Stimulated activated CD4-positive, alpha-beta T cell treated with anti-CD3 and anti-CD28 coated beads, Interleukin-2, amount 100 ng/mL, for 48 hours (primary cell): ENCODE measurements around the gene ADARB2.
"Not testable (repeated sequence)": the region's sequence is repeated elsewhere in the genome, so short reads cannot be mapped to it uniquely, and the experiment has no call there.

ENCODE experiments used
- DNase-seq, 2 donors: peaks; one replicate each; pipeline ENCODE4 v3.0.0-alpha.2; 2020

The ADARB2 gene

DNA sequence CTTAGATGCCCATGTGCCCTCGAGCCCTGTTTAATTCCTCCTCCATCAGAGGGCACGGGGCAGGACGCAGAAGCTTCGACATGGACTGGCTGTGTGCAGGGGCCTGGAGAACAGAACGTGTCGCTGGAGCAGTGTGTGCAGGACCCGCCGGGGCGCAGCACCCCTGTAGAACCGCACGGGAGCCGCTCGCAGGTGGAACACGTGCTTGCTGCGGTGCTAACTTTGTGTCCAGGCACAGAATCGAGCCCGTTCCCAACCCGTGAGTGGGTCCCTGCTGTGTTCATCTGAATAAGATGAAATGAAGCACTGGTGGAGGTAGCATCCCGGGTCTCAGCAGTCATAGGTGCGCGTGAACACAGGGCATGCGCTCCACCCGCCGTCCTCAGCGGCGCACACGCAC lies 564.2 kb downstream of the ADARB2 start:
- no peak for DNase-seq

DNA sequence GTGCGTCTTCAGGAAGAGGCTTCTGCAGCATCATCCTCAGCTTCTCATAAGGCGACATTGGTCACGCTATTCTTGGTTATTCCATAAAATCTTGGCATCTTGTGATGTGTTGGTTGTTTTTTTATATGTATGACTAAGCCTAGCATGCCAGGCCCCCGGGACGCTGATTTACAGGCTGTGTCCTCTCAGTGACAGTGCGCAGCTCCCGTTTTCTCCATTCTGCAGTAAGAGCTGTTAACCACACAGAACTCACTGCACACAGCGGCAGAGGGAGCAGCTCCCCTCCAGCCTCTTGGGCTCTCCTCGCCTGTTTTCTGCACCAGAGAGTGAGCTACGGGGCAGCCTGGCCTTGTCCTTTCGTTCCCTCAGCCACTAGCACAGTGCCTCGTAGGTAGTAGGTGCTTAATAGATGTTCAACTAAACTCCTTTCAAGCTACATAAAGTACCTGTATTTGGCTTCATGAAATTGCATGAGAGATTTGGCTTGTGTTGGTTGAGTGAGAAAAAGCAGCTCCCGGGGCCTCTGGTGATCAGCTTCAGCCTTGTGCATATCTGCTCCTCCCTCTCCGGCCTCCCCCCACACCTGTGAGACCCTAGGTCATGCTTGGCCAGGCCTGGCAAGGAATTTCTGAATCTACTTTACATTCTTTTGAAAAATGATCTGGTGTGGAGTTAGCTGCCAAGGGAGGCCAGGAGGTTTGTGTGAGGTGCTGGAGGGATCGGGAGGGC lies 564.9 kb downstream of the ADARB2 start:
- no peak for DNase-seq

DNA sequence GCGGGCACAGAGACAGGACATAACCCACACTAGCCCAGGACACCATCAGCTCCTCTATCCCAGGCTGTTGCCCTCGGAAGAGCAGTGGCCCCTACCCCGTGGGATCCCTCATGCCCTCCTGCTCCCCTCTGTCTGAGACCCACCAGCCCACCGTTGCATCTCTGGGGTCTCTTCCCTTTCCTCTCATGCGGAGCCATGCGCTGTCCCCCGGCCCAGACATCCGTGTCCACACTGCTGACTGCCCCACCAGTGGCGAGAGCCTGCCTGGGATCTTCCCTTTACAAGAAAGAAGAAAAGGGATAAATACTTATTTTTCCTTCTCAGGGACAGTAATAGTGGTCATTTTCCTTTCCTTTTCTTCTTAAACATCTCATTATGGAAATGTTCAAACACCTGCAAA lies 565.7 kb downstream of the ADARB2 start:
- DNase-seq = no peak

DNA sequence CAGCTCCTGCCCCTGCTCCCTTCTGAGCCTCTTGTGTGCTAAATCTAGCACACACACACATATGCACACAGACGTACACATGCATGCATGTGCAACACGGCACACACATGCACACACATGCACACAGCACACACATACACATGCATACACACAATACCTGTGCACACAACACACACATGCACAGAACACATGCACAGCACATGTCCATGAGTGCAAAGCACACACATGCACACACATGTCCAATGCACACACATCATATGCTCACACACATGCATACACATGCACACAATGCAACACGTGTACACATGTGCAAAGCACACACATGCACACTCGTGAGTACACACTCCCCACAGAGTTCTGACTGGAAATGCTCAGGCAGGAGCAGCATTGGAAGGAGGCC lies 566.1 kb downstream of the ADARB2 start:
- DNase-seq = no peak

DNA sequence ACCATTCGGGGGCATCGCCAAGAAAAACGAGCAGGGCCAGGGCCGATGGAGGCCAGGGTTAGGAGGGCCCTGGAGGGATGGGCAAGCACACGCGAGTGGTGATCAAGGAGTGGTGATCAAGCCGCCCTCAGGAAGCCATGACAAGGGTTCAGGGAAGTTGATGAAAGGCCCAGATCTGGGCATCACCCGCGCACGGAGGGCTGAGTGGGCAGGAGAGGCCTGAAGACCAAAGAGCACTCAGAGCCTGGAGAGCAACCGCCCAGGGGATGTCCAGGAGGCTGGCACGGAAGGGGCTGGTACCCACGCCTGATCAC lies 566.5 kb downstream of the ADARB2 start:
- DNase-seq = no peak

DNA sequence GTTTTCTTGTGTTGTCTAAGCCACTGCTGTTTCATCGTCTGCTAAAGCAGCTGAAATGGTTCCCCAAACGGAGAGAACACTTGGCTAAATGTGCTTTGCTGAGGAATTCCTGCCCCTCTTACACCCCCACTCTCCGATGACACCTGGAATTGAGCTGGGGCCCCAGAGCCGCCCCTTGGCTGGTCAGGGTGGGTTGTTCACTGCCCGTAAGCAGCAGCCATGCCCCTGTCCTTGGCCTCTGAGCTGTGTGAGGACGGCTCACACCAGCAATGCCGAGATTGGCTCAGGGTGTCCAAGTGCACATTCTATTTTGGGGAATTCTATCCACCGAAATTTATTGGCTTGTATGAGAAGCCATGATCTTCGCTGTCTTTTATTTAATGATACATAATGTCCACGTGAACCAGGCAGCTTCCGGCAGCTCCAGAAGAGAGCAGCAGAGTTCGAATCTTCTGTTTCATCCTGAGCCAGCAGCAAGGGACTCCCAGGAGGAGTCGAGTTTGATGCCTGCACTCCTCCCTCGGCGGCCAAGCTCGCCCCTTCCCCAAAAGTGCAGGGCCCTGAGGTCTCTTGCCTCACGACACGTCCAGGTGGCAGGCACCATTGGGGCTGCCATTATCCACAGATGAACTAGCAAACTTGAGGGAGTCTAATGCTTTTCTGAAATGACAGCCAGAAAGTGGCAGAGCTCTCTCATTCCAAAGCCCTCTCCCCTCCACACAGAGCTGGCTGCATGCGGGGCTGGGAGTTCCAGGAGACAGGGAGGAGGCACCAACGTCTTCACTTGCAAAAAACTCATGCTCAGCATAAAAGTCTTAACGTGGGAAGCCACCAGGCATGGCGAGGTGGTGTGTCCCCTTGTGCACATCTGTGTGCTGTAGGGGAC lies 567.1 kb downstream of the ADARB2 start:
- DNase-seq = no peak

DNA sequence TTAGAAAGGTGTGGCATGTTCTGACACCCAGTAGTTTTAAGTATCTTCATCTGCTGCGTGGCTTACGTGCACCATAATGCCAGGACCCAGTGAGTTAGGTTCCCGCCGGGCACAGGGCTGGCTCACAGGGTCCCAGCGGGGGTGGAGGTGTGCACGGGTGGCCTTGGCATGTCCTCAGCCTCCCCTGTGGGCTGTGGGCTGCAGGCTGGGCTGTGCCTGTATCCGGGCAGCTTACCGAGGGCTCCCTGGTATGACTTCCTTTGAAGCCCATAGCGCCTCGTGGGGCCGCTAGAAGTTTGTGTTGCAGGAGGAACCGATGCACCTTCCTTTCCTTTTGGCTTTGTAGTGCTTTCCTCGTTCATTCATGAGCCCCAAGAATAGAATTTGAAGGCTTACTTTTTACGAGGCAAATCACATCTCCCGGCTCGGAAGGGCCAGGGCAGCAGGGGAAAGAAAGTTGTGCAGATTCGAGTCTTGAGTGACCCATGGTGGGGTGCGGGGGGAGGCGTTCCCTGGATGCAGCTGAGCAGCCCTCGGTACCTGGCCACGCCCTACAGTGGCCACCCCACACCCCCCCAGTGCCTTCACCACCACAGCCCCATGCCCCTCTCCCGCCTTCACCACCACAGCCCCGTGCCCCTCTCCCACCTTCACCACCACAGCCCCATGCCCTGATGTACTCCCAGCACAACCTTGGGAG lies 568.0 kb downstream of the ADARB2 start:
- no peak for DNase-seq

DNA sequence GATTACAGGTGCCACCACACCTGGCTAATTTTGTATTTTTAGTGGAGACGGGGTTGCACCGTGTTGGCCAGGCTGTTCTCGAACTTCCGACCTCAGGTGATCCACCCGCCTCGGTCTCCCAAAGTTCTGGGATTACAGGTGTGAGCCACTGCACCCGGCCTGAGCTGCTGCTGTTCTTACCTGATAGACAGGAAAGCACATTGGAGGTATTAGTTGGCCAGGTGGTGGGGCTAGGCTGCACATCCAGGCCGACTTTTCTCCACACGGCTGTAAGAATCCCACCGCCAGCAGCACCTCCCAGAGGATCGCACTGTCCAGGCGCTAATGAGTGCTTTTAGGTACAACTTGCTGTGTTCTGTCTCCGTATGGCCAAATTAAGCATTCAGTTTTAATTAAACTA lies 568.6 kb downstream of the ADARB2 start:
- DNase-seq = no peak

DNA sequence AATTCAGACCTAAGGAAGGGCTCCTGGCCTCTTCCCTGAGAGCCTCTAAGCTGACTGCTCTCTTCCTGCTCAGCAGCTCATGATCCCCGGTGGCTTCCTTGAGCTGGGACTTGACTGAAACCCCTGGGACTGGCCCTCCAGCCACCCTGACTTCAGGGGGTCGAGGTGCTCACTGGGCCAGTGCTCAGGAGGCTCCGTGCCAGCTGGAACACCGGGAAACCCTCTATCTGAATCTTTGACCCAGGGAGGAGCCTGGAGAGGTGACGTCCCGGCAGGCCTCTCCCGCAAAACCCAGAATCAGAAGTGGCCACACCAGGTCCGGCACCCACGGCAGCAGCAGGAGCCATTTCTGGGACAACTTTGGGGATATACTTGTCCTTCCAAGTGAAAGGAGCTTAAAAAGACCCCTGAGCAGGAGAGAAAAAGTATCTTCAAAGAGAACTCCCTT lies 570.5 kb downstream of the ADARB2 start:
- DNase-seq = no peak

DNA sequence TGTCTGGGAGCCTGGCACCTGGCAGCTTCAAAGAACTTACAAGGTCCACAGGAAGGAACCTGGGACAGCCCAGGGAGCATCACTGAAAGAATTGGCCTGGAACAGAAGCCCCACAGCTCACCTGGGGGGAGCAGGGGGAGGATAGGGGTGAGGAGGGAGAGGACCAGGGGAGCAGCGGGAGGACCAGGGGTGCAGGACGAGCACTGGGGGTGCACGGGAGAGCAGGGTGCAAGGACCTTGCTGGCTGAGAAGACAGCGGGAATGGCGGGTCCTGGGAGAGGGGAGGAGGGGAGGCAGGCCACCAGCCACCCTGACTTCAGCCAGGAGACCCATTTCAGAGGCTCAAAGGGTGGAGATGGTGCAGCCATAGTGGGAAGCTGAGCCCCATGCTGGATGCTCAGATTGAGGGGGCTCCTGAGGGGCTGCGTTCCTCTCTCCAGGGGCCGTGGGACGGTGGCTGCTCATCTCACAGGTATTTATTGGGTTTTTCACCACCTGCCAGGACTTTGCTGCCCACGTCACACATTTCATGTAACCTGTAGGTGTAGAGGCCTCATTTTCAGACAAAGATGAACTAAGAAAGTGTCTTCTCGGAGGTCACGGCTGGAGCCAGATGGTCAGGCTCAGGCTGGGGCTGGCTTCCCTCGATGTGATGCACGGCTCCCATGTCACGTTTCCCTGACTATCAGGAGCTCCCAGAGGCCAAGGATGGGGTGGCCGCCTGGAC lies 571.1 kb downstream of the ADARB2 start:
- no peak for DNase-seq

DNA sequence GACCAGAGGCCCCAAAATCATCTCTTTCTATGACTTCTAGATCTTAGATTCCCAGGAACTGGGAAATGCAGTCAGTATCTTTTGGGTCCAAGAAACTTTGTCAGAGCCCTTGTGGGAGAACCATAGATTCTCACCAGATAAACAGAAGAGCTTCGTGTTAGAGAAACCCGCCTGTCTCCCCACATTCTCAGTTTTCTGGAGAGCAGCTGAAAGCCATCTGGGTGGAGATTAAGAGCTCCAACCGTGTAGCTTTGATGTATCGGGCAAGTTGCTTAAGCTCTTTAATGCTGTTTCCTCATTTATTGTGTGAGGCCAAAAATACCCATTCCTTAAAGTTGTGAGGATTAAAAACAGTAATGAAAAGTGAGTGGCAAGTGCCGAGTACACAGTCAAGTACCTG lies 573.5 kb downstream of the ADARB2 start:
- no peak for DNase-seq

DNA sequence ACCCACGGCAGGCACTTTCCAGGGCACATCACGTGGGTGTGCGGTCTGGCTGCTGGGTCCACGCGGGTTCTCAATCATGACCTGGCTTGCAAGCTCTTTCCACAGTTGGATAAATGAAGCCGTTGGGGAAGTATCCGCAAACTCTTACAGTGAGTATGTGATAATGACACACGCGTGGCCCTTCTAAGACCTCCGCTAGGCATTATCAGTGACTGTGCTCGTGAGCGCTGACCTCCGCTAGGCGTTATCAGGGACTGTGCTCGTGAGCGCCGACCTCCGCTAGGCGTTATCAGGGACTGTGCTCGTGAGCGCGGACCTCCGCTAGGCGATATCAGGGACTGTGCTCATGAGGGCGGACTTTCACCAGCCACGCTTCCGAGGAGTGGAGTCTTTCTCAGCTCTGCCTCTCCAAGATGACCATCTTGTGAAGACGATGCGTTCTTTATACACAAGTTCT lies 574.1 kb downstream of the ADARB2 start:
- no peak for DNase-seq

DNA sequence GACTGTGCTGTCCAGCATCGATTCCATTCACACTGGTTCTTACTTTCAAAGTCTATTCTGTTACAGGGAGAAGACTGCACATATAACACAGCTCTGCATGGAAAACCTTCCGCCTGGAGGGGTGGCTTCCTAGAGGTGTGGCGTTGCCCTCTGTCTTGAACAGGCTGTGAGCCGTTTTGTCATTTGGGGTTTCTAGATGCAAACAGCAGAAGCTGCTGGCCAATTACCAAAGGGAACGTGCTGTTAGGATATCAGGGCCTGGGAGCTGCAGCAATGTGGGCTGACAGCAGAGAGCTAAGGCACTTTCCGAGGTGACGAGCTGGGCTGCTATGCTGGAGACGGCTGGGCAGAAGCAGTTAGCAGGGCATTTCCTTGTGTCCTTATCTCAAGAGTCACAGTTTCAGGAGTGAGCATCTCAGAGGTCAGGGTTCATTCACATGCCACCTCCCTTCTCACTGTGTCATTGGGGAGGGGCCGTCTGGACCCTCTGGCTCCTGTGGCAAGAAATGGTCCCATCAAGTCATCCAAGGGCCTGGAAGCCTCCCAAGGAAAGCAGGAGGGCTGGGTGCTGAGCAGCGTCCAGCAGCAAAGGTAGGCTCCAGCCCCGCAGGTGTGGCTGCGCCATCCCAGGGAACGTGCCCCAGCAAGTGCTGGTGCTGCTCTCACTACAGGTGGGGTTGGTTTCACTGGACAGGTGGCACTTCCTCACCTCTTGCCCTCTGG lies 574.7 kb downstream of the ADARB2 start:
- no peak for DNase-seq

DNA sequence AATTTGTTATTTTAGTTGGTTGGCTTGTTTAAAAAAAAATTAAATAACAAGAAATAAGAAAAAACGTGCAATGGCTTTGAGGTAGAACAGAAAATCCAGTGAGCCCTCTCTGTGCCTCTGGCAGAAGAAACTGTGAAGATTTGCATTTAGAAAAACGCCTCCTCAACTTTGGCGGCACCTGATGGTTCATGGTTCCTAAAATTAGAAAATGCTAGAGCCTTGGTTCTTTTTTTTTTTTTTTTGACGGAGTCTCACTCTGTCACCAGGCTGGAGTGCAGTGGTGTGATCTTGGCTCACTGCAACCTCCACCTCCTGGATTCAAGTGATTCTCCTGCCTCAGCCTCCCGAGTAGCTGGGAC lies 576.0 kb downstream of the ADARB2 start:
- DNase-seq = not testable (repeated sequence)

DNA sequence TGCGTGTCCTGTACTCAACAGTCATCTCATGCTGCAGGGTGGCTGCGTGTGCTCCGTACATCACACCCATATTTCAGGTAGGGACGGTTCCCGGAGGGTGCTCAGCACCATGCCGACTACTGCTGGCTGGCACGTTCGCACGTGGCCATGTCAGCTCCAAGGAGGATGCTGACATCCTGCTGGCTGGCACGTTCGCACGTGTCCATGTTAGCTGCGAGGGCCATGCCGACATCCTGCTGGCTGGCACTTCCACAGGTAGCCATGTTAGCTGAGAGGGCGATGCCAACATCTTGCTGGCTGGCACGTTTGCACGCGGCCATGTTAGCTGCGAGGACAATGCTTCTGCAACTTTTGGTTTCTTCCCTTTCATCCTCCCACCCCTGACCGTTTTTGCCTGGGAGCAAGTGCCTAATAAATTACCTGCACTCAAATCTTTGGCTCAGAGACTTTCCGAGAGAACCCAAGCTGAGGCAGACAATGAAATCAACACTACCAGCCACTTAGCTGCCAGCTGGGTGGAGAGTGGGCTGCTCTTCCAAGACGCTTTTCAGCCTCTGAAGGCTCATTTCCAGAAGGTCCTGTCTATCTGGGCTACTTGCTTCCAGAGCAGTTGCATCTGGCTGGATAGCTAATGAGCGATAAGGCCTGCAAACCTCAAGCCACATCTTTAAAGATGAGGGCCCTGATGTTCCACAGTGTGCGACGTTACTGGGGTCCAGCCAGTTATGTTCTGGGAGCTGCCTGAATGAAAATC lies 576.6 kb downstream of the ADARB2 start:
- no peak for DNase-seq

DNA sequence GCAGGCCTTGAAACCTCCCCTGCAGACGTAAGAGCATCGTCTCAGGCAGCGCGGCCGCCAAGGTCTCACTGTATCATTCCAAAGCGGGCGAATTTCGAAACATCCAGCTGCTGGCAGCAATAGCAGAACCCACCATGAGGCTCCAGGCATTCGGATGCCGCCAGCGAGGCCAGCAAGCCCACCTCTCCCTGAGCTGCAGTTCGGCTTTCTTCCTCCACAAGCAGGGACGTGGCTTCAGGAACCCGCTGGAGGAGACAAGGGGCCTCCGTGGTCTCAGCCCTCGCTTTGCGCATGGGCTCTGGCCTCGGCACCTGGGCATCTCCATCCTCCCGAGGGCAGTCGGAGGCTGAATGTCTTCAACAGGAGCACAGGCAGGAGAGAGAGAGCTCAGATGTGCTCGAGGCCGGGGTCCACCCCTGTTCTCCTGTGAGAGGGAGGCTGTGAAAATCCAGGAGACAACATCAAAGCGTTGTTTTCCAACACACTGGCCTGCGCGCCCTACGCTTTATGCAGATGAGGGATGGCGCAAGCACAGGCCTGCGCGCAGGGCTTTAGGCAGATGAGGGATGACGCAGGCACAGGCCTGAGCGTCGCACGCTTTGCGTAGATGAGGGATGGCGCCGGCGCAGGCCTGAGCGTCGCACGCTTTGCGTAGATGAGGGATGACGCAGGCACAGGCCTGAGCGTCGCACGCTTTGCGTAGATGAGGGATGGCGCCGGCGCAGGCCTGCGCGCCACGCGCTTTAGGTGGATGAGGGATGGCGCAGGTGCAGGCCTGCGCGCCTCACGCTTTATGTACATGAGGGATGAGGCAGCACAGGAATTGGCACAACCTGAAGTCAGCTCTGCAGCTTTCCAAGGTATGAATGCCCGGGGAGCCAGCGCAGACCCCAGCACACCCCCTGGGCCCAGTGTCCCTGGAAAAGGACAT lies 577.9 kb downstream of the ADARB2 start:
- DNase-seq = no peak

DNA sequence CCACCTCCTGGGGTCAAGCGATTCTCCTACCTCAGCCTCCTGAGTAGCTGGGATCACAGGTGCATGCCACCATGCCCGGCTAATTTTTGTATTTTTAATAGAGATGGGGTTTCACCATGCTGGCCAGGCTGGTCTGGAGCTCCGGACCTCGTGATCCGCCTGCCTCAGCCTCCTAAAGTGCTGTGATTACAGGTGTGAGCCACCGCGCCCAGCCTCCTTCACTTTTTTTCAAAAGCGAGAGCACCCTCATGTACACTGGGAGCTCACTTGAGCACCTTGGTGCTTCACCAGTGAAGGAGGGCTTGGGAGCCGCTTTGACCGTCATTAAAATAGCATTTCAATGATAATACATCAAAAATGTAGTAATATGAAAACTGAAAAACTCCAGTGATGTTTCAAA lies 578.8 kb downstream of the ADARB2 start:
- not testable (repeated sequence) for DNase-seq

DNA sequence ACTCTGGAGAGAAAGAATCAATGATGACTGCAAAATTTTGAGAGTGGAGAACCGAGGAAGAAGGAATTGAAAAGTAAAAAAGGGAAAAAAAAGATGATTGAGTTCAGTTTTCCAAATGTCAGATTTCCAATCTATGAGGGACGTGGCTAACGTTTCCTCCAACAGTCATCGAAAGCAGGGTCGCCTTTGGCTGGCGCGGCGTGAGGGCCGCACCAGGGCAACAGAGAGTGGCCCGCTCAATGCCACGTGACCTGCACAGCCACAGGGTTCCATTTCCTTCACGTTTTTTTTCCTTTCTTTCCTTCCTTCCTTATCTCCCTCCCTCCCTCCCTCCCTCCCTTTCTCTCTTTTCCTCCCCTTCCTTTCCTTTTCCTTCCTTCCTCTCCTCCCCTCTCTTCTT lies 579.3 kb downstream of the ADARB2 start:
- no peak for DNase-seq

DNA sequence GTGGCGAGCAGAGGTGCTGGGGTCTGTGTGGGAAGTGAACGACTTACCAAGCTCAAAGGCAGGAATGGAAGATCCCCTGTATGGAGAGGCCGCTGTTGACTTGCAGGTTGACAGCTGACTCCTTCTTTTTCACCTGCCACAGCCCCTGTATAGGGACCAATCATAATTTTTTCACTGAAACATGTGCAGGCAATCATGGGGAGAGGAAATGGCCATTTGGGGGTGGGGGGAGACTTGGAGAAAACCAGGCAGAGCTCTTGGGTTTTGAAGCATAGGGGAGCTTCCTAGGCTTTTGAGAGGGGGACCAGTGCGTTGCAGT lies 579.8 kb downstream of the ADARB2 start:
- no peak for DNase-seq

DNA sequence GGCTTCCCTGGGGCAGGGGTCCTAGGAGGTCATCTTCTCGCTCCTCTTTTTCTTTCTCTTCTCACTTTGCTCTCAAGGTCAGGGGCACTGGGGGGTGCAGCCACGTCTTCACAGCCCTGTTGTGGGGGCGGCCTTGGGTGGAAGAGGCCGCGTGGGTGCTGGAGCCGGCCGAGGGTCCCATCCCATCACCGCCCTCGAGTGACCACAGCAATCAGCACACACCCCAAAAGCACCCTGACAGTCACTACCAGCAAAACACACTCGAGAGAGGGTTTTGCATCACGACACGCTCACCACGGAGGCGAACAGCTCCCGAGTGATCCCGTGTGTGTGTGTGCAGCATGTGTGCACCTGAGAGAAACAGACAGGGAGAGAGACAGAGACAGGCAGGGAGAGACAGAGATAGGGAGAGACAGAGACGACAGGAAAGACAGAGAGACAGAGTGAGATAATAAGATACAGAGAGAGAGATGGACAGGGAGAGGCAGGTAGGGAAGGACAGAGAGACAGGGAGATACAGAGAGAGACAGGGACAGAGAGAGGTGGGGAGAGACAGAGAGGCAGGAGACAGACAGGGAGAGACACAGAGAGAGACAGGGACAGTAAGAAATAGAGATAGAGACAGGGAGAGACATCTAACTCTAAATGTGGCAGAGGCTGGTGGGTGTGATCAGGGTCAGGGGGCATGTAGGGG lies 580.3 kb downstream of the ADARB2 start:
- DNase-seq = no peak
